ENCODE results near the gene ZNF599.

ZNF599 gene

GRCh38 chr19:34744896-34745690 is 27.9 kb downstream of the ZNF599 start:
- no peak for DNase-seq (ENCODE audit: low read depth)
- TF ChIP-seq CTCF (IDR thresholded peaks at IDR 0.05; ENCODE audit: control insufficient read depth, extremely low read depth, insufficient read depth), result no peak
- no peak overlapping the region for H3K4me3 ChIP-seq (ENCODE audit: low read depth, low read length)

- H3K4me3 ChIP-seq (ENCODE audit: low read depth, low read length), result peak overlapping the region; percentile 73
- TF ChIP-seq CTCF (IDR thresholded peaks at IDR 0.05; ENCODE audit: control insufficient read depth, extremely low read depth, insufficient read depth), result no peak
- no peak for DNase-seq (ENCODE audit: low read depth)
Observed at GRCh38 chr19:34734537-34735103, 38.4 kb downstream of the ZNF599 start.

- H3K4me3 ChIP-seq (ENCODE audit: low read depth, low read length), result peak within 1 kb of the TSS; percentile 73
- TF ChIP-seq CTCF (IDR thresholded peaks at IDR 0.05; ENCODE audit: control insufficient read depth, extremely low read depth, insufficient read depth), result no peak
- DNase-seq (ENCODE audit: low read depth), result peak; percentile 83
Observed at GRCh38 chr19:34733746-34734536, 39.1 kb downstream of the ZNF599 start, which contains the start of gene ZNF181. Gene ZNF181, plus strand, starts transcription at chr19:34734243. Its CDS starts 795 bp downstream, at chr19:34735038.

- no peak for TF ChIP-seq CTCF (IDR thresholded peaks at IDR 0.05; ENCODE audit: control insufficient read depth, extremely low read depth, insufficient read depth)
- peak; percentile 35 for DNase-seq (ENCODE audit: low read depth)
- H3K4me3 ChIP-seq (ENCODE audit: low read depth, low read length), result peak overlapping the region; percentile 73
Observed at GRCh38 chr19:34733266-34733745, 39.7 kb downstream of the ZNF599 start.

- peak overlapping the region; percentile 73 for H3K4me3 ChIP-seq (ENCODE audit: low read depth, low read length)
- no peak for TF ChIP-seq CTCF (IDR thresholded peaks at IDR 0.05; ENCODE audit: control insufficient read depth, extremely low read depth, insufficient read depth)
- no peak for DNase-seq (ENCODE audit: low read depth)
Observed at GRCh38 chr19:34732612-34733211, 40.3 kb downstream of the ZNF599 start.

- no peak for DNase-seq (ENCODE audit: low read depth)
- TF ChIP-seq CTCF (IDR thresholded peaks at IDR 0.05; ENCODE audit: control insufficient read depth, extremely low read depth, insufficient read depth), result no peak
- no peak overlapping the region for H3K4me3 ChIP-seq (ENCODE audit: low read depth, low read length)
Observed at GRCh38 chr19:34731964-34732363, 41.1 kb downstream of the ZNF599 start.

Data from LNCaP clone FGC (cell line).